GM19023 (cell line): ENCODE results near the gene ZNF627.
"Not testable (repeated sequence)": the region's sequence is repeated elsewhere in the genome, so short reads cannot be mapped to it uniquely, and the experiment has no call there.

ENCODE experiments used
- ATAC-seq: cut with Tn5 transposase; IDR thresholded peaks from one replicate; pipeline ENCODE4 v1.9.1; 2021; ENCODE audit warnings: mild to moderate bottlenecking, moderate library complexity; ENCODE audit not compliant: unreplicated experiment

ZNF627 gene

GRCh38 chr19:11573763-11574162 lies 23.5 kb upstream of the ZNF627 start:
- ATAC-seq: not testable (repeated sequence)

GRCh38 chr19:11574689-11575088 lies 22.6 kb upstream of the ZNF627 start:
- ATAC-seq: no peak

DNA sequence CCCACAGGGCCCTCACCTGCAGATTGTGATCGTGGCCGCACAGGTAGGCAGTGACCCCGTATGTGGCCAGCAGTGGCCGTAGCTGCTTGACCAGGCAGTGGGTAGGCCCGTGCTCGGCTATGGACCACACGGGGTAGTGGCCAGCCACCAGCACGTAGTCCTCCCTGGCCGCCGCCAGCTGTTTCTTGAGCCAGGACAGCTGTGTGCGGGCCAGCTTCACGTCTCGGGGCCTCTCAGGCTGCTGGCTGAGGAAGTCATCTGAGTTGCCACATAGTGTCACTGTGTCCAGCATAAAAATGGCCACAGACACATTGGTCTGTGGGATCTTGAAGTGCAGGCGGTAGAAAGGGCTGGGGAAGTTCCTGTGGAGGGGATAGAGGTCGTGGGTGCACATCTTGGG lies 21.1 kb upstream of the ZNF627 start:
- ATAC-seq: no peak

DNA sequence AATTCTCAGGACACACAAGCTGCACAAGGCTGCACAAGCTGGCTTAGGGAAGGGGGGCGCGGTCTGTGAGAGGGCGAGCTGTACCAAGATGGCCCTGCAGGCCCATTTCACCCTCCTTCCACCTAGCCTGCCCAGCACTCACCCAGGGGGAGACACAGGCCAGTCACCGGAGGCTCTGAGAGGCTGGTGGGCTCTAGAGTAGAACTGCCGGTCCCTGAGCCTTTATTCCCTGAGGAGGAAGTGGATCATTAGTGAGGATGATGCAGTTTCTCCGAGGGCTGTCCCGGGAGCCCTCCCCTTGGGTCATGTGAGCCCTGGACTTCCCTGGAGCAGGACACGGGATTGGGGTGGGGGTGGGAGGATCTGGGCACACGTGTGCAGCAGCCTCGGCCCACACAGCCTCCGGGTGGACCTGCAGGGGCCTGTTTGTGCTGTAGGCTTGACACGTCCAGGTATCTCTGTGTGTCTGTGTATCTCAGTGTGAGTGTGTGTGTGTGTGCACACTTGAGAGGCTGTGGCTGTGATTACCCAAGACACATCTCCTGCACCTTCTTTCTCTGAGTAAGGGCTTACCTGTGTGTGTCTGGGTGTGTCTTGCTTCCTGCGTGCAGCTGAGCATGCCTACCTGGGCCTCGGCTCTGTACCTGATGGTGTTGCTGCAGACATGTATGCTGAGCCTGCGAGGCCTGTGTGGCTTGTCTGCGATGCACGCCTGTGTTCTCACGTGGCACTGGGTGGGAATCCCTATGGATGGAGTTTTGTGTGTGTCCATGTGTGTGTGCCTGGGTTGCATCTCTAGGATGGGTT lies 19.6 kb upstream of the ZNF627 start, which contains the start of gene ACP5:
Gene ACP5, minus strand, starts transcription at position 195 of the 807 bp plus-strand sequence. CDS start 328 bp downstream, outside the sequence.
- no peak for ATAC-seq

DNA sequence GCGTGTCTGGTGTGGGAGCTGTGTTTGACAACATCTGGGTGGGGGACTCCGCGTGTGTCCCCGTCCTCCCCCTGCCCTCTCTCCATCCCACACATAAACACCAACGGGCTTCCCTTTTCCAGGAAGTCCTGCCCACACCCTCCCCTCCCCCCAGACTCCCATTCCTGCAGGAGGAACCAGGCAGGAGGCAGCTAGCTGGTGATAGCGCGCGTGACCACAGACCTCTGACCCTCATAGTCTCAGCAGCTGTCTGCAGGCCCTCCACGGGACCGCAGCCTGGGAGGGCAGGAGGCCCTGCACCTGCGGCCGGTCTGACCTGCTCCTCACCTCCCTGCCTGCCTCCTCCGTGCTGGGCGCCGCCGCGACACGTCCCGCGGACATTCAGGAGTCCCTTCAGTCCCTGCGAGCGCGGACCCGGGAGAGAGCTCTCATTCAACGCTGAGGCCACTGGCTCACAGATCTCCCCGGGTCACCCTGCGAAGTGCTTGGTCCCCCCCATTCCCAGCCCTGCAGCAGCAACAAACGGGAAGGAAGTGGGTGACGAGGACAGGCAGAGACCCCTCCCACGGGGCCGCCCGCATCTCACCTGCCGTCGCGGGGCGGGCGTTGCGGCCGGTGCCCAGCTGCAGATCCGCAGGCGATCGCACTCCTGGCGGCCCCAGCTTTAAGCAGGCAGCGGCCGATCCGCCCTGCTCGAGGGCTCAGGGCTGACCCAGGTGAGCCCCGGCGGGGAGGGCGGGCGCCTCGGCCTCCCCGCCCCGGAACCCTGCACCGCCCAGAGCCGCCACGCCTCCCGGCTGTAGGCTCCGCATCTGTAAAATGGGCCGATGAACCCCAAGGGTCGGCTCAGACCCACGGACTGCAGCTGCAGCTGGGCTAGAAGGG lies 18.8 kb upstream of the ZNF627 start:
- no peak for ATAC-seq

GRCh38 chr19:11580116-11580515 lies 17.2 kb upstream of the ZNF627 start:
- no peak for ATAC-seq

DNA sequence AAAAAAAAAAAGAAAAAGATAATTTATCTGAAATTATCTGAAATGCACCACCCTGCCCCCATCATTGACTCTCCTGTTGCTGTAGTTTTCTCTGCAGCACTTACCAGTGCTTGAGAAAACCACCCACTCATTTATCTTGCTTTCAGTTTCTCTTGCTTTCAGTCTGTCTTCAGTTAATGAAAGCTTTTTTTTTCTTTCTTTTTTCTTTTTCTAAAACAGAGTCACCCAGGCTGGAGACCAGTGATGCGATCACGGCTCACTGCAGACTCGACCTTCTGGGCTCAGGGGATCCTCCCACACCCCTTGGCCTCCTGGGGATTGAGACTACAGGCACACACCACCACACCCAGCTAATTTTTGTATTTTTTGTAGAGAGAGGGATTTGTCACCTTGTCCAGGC lies 15.5 kb upstream of the ZNF627 start:
- ATAC-seq: no peak

GRCh38 chr19:11586331-11586730 lies 11.0 kb upstream of the ZNF627 start:
- ATAC-seq: no peak

GRCh38 chr19:11587302-11587974 lies 9.8 kb upstream of the ZNF627 start:
- no peak for ATAC-seq

DNA sequence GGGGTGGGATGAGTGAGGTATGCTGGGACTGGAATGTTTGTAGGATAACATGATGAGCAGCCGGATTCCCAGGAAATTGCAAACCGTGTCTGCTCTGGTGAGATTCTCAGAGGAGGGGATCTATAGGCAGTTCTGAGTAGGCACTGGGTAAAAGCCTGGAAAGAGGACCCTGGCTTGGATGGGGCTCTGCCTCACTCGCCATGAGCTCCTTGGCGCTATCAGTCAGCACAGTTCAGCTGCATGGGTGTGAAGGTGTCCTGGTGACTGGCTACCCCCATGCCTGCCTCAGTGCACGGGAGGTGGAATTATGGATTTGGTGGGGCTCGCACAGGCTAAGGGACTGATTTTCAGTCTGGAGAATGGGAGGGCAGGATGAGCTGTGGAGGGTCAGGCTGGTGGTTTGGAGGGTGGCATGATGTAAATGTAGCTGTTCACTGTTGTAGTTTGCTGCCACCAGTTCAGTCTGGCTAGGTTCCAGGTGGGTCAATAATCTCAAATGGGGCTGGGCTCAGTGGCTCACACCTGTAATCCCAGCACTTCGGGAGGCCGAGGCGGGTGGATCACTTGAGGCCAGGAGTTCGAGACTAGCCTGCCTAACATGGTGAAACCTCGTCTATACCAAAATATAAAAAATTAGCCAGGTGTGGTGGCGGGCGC lies 9.2 kb upstream of the ZNF627 start:
- ATAC-seq: no peak

GRCh38 chr19:11594084-11594483 lies 3.2 kb upstream of the ZNF627 start:
- no peak for ATAC-seq

GRCh38 chr19:11596156-11596555 lies 1.1 kb upstream of the ZNF627 start:
- no peak for ATAC-seq

DNA sequence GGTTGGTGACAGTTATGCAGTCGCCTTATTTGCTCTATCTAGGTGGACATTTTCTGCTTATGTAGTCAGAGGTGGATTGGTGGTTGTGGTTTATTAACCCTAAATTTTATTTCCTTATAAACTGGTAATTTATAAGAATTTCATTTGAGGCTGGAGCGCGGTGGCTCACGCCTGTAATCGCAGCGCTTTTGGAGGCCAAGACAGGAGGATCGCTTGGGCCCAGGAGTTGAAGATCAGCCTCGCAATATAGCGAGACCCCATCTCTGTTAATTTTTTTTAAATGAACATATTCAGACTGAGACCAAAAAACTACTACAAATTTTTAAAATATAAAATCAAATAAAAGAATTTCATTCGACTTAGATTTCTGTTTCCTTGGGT lies 810 bp downstream of the ZNF627 start:
- ATAC-seq: no peak

- ATAC-seq: no peak
Observed at GRCh38 chr19:11598746-11599145, 1.5 kb downstream of the ZNF627 start.

- ATAC-seq: not testable (repeated sequence)
Observed at GRCh38 chr19:11599704-11600103, 2.4 kb downstream of the ZNF627 start.

GRCh38 chr19:11606484-11606883 lies 9.2 kb downstream of the ZNF627 start:
- no peak for ATAC-seq

- no peak for ATAC-seq
Observed at GRCh38 chr19:11611730-11612129, 14.4 kb downstream of the ZNF627 start.

- ATAC-seq: no peak
Observed at GRCh38 chr19:11612816-11613511, 15.7 kb downstream of the ZNF627 start.

GRCh38 chr19:11617180-11618062 lies 20.1 kb downstream of the ZNF627 start:
- no peak for ATAC-seq
